Liver (tissue), 3 donors: ENCODE data around the gene RPL10.

Experiments used
- EGR1 ChIP-seq, 2 donors: IDR thresholded peaks; 2 replicates each; pipeline ENCODE4 v1.6.1; 2016 to 2018; ENCODE audit warnings: antibody characterized with exemption in 2 of 2, low read depth in 2 of 2
- FOXA1 ChIP-seq: IDR thresholded peaks from 2 replicates; pipeline ENCODE4 v1.6.1; 2016; ENCODE audit warnings: antibody characterized with exemption
- FOXA2 ChIP-seq: IDR thresholded peaks from 2 replicates; pipeline ENCODE4 v1.6.1; 2016; ENCODE audit warnings: antibody characterized with exemption
- GABPA ChIP-seq, 2 donors: IDR thresholded peaks in 1 of 2; conservative IDR thresholded peaks in 1 of 2; 2 replicates each; pipeline ENCODE4 v1.6.1; 2016; ENCODE audit warnings: antibody characterized with exemption in 2 of 2, mild to moderate bottlenecking in 1 of 2, moderate library complexity in 1 of 2
- JUND ChIP-seq, 2 donors: IDR thresholded peaks; 2 replicates each; pipeline ENCODE4 v1.6.1; 2016; ENCODE audit warnings: antibody characterized with exemption in 2 of 2
- RAD21 ChIP-seq, 2 donors: IDR thresholded peaks; 2 replicates each; pipeline ENCODE4 v1.6.1; 2016; ENCODE audit warnings: antibody characterized with exemption in 2 of 2, mild to moderate bottlenecking in 2 of 2
- SP1 ChIP-seq: IDR thresholded peaks from 2 replicates; pipeline ENCODE4 v1.6.1; 2018; ENCODE audit warnings: antibody characterized with exemption, mild to moderate bottlenecking
- TAF1 ChIP-seq: conservative IDR thresholded peaks from 2 replicates; pipeline ENCODE4 v1.6.1; 2016; ENCODE audit warnings: antibody characterized with exemption, mild to moderate bottlenecking
- YY1 ChIP-seq: IDR thresholded peaks from 2 replicates; pipeline ENCODE4 v1.6.1; 2016; ENCODE audit warnings: antibody characterized with exemption, mild to moderate bottlenecking
- TF ChIP-seq, protein P1 (sequence below): fragments of 150-350 bp; IDR thresholded peaks from 2 replicates; pipeline ENCODE4 v1.5.1; 2017; ENCODE audit warnings: improper control_type of control experiment, low read depth, low read length; ENCODE audit not compliant: missing input control
- TF ChIP-seq, protein P2 (sequence below): IDR thresholded peaks from 2 replicates; pipeline ENCODE4 v1.6.1; 2016; ENCODE audit warnings: antibody characterized with exemption
- TF ChIP-seq, protein P3 (sequence below): IDR thresholded peaks from 2 replicates; pipeline ENCODE4 v1.6.1; 2016; ENCODE audit warnings: antibody characterized with exemption, mild to moderate bottlenecking
- TF ChIP-seq, protein P4 (sequence below): IDR thresholded peaks from 2 replicates; pipeline ENCODE4 v1.6.1; 2016; ENCODE audit warnings: antibody characterized with exemption
- TF ChIP-seq, protein P5 (sequence below): IDR thresholded peaks from 2 replicates; pipeline ENCODE4 v1.6.1; 2016; ENCODE audit warnings: antibody characterized with exemption
- donor health status: healthy.
- donor health status: healthy.

DNA sequence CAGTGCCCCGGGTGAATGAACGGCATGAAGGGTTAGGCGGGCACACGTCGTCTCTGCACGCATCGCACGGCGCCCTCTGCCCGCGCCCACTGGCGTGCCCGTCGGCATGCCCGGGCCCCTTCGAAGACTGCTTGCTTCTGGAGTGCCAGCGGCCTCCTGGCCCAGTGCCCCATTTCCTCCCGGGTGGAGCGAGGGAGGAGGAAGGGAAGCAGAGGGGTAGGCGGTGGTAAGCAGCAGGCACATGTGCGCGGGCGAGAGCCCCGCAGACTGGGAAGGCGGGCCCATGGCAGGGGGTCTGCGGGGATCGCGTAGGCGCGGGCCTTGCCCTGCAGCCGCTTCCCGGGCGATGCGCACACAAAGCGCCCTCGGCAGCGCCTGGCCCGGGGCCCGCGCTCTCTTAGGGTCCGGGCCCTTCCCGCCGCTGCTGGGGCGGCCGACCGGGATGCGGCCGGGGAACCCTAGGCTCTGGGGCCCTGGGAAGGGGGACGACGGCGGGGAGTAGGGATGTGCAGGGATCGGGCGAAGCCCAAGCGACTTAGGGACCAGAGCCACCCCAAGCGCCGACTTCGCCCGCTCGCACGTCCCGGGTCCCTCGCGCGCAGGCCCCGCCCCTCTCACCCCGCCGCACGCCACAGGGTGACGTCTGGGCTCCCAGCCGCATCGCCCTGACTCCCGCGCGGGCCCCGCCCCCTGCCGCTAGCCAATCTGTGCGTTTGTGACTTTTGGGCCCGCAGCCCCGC is 19.9 kb upstream of the RPL10 start:
- TF ChIP-seq, protein P1, sequence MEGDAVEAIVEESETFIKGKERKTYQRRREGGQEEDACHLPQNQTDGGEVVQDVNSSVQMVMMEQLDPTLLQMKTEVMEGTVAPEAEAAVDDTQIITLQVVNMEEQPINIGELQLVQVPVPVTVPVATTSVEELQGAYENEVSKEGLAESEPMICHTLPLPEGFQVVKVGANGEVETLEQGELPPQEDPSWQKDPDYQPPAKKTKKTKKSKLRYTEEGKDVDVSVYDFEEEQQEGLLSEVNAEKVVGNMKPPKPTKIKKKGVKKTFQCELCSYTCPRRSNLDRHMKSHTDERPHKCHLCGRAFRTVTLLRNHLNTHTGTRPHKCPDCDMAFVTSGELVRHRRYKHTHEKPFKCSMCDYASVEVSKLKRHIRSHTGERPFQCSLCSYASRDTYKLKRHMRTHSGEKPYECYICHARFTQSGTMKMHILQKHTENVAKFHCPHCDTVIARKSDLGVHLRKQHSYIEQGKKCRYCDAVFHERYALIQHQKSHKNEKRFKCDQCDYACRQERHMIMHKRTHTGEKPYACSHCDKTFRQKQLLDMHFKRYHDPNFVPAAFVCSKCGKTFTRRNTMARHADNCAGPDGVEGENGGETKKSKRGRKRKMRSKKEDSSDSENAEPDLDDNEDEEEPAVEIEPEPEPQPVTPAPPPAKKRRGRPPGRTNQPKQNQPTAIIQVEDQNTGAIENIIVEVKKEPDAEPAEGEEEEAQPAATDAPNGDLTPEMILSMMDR = no peak
- no peak for TF ChIP-seq RAD21 (IDR thresholded peaks at IDR 0.05)
- no peak for TF ChIP-seq GABPA (IDR thresholded peaks at IDR 0.05 in 1 of 2, conservative IDR thresholded peaks at IDR 0.05 in 1 of 2)
- TF ChIP-seq, protein P2, sequence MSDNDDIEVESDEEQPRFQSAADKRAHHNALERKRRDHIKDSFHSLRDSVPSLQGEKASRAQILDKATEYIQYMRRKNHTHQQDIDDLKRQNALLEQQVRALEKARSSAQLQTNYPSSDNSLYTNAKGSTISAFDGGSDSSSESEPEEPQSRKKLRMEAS = no peak
- TF ChIP-seq SP1 = no peak
- TF ChIP-seq, protein P3, sequence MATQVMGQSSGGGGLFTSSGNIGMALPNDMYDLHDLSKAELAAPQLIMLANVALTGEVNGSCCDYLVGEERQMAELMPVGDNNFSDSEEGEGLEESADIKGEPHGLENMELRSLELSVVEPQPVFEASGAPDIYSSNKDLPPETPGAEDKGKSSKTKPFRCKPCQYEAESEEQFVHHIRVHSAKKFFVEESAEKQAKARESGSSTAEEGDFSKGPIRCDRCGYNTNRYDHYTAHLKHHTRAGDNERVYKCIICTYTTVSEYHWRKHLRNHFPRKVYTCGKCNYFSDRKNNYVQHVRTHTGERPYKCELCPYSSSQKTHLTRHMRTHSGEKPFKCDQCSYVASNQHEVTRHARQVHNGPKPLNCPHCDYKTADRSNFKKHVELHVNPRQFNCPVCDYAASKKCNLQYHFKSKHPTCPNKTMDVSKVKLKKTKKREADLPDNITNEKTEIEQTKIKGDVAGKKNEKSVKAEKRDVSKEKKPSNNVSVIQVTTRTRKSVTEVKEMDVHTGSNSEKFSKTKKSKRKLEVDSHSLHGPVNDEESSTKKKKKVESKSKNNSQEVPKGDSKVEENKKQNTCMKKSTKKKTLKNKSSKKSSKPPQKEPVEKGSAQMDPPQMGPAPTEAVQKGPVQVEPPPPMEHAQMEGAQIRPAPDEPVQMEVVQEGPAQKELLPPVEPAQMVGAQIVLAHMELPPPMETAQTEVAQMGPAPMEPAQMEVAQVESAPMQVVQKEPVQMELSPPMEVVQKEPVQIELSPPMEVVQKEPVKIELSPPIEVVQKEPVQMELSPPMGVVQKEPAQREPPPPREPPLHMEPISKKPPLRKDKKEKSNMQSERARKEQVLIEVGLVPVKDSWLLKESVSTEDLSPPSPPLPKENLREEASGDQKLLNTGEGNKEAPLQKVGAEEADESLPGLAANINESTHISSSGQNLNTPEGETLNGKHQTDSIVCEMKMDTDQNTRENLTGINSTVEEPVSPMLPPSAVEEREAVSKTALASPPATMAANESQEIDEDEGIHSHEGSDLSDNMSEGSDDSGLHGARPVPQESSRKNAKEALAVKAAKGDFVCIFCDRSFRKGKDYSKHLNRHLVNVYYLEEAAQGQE = no peak
- TF ChIP-seq TAF1 = no peak
- TF ChIP-seq FOXA1 = no peak
- TF ChIP-seq, protein P4, sequence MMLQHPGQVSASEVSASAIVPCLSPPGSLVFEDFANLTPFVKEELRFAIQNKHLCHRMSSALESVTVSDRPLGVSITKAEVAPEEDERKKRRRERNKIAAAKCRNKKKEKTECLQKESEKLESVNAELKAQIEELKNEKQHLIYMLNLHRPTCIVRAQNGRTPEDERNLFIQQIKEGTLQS = no peak
- no peak for TF ChIP-seq FOXA2
- TF ChIP-seq EGR1 (IDR thresholded peaks at IDR 0.05; ENCODE audit: low read depth in 2 of 2) = no peak
- no peak for TF ChIP-seq JUND (IDR thresholded peaks at IDR 0.05)
- TF ChIP-seq, protein P5, sequence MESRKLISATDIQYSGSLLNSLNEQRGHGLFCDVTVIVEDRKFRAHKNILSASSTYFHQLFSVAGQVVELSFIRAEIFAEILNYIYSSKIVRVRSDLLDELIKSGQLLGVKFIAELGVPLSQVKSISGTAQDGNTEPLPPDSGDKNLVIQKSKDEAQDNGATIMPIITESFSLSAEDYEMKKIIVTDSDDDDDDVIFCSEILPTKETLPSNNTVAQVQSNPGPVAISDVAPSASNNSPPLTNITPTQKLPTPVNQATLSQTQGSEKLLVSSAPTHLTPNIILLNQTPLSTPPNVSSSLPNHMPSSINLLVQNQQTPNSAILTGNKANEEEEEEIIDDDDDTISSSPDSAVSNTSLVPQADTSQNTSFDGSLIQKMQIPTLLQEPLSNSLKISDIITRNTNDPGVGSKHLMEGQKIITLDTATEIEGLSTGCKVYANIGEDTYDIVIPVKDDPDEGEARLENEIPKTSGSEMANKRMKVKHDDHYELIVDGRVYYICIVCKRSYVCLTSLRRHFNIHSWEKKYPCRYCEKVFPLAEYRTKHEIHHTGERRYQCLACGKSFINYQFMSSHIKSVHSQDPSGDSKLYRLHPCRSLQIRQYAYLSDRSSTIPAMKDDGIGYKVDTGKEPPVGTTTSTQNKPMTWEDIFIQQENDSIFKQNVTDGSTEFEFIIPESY = no peak
- TF ChIP-seq YY1 = no peak
